BLaER1 (cell line): Measurements from ENCODE around the gene SNED1.

Experiments used
- H3K27ac ChIP-seq: shearing (Covaris generic); formaldehyde crosslinking; 2 replicates; pipeline ENCODE4 v1.8.1; 2022
- H3K27me3 ChIP-seq: shearing (Covaris generic); formaldehyde crosslinking; 2 replicates; pipeline ENCODE4 v1.8.1; 2022
- H3K36me3 ChIP-seq: shearing (Covaris generic); formaldehyde crosslinking; 2 replicates; pipeline ENCODE4 v1.8.1; 2022
- H3K4me1 ChIP-seq: shearing (Covaris generic); formaldehyde crosslinking; 2 replicates; pipeline ENCODE4 v1.8.1; 2022
- H3K4me2 ChIP-seq: shearing (Covaris generic); formaldehyde crosslinking; 2 replicates; pipeline ENCODE4 v1.8.1; 2022
- H3K4me3 ChIP-seq: shearing (Covaris generic); formaldehyde crosslinking; 2 replicates; pipeline ENCODE4 v1.8.1; 2022
- H3K9ac ChIP-seq: shearing (Covaris generic); formaldehyde crosslinking; 2 replicates; pipeline ENCODE4 v1.8.1; 2022
- H3K9me3 ChIP-seq: shearing (Covaris generic); formaldehyde crosslinking; 2 replicates; pipeline ENCODE4 v1.8.1; 2022
- H4K20me1 ChIP-seq: shearing (Covaris generic); formaldehyde crosslinking; 2 replicates; pipeline ENCODE4 v1.8.1; 2022
- Cebpa-rat ChIP-seq: shearing (Covaris generic); IDR thresholded peaks from 2 replicates; pipeline ENCODE4 v1.8.1; 2022

Gene SNED1

DNA sequence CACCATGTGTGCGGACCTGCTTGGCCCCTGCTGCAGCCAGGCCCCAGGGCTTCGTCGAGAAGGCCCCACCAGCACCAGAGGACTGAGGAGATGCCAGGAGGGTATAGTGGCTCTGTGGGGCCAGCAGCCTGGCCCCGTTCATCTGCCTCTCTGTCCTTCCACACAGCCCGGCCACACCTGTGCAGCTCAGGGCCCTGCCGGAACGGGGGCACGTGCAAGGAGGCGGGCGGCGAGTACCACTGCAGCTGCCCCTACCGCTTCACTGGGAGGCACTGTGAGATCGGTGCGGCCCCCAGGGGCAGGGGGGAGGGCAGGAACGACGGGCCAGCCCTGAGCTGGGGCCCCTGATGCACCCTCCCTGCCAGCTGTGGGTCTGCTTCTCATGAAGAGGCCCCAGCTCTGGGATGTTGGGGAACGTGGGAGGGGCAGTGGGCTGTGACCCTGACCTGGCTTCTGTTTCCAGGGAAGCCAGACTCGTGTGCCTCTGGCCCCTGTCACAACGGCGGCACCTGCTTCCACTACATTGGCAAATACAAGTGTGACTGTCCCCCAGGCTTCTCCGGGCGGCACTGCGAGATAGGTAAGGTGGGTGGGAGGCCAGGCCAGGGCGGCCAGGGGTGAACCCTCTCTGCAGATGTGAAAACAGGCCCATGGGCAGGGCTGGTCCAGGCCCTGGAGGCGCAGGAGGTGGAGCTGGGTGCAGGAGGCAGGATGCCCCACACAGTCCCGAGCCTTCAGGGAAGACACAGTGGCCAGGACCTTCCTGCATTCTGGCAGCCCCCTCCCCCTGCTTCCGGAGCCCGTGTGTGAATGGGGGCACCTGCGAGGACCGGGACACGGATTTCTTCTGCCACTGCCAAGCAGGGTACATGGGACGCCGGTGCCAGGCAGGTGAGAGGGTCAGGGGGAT is 53.4 kb downstream of the SNED1 start:
- no peak for TF ChIP-seq Cebpa-rat
- H3K36me3 ChIP-seq, result no peaks in the 10 kb centered on the region
- H3K27ac ChIP-seq, result no peak overlapping the region
- H3K4me1 ChIP-seq, result peaks cover 16% of the 10 kb centered on the region
- H3K4me2 ChIP-seq, result peak overlapping the region; percentile 63
- H3K4me3 ChIP-seq, result no peak overlapping the region
- peaks cover 9% of the 10 kb centered on the region; the same call in 1 of the 2 replicates for H4K20me1 ChIP-seq
- H3K27me3 ChIP-seq, result no peaks in the 10 kb centered on the region
- H3K9ac ChIP-seq, result no peak overlapping the region
- no peaks in the 10 kb centered on the region for H3K9me3 ChIP-seq

DNA sequence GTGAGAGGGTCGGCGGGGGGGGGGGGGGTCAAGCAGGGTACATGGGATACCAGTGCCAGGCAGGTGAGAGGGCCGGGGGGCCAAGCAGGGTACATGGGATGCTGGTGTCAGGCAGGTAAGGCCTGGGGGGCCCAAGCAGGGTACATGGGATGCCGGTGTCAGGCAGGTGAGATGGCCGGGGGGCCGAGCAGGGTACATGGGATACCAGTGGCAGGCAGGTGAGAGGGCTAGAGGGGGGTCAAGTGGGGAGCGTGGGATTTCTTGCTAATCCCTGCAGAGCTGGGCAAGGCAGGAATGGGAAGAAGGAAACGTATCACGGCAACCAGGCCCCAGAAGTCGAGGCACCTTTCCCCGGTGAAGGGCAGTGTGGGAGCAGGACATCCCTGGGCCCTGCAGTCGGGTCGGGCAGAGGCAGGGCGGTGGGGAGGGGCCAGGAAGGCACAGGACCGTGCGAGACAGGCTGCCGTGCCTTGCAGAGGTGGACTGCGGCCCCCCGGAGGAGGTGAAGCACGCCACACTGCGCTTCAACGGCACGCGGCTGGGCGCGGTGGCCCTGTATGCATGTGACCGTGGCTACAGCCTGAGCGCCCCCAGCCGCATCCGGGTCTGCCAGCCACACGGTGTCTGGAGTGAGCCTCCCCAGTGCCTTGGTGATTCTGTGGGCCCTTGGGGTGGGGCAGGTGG is 54.4 kb downstream of the SNED1 start:
- H3K27me3 ChIP-seq, result no peaks in the 10 kb centered on the region

DNA sequence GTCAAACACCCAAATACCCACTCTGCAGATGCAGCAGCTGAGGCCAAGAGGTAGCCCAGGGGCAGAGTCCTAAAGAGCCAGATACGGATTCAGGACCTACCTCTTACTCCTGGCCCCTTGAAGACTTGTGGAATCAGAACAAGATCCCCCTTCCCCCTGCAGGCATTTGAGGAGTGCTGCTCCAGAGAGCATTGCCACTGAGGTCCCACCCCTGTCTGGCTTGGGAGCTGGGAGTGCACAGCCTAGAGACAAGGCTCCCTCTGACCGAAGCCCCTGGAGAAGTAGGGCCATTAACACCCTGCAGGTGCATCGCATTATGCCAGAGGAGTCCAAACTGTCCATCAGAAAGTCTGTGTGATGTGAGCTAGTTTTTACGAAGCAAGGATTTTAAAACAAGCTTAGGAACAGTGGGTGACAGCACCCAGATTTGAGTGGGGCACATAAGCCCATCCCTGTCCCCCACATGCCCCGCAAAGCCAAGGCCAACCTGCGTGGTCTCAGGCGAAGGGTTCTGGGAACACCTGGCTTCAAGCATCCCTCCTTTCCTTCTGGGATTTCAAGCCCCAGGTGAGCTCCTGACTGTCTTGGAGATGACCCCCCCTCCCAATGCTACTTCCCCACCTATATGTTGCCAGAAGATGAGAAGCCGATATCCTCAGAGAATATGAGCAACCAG is 55.3 kb downstream of the SNED1 start:
- Histone ChIP-seq H3K27me3 (no peaks in the 10 kb centered on the region), H3K4me2 (no peak overlapping the region), H3K27ac (no peak overlapping the region), H3K4me1 (peaks cover 16% of the 10 kb centered on the region), H3K9ac (no peak overlapping the region), H3K36me3 (no peaks in the 10 kb centered on the region), H3K4me3 (no peak overlapping the region), H3K9me3 (no peaks in the 10 kb centered on the region), H4K20me1 (peaks cover 9% of the 10 kb centered on the region; the same call in 1 of the 2 replicates)
- TF ChIP-seq Cebpa-rat, result no peak

More for the DNA sequence above, 54.4 kb downstream of the SNED1 start:
- peaks cover 9% of the 10 kb centered on the region; the same call in 1 of the 2 replicates for H4K20me1 ChIP-seq
- H3K4me1 ChIP-seq, result peaks cover 16% of the 10 kb centered on the region
- no peak overlapping the region for H3K9ac ChIP-seq
- no peaks in the 10 kb centered on the region for H3K9me3 ChIP-seq
- H3K27ac ChIP-seq, result no peak overlapping the region
- H3K4me3 ChIP-seq, result no peak overlapping the region
- H3K4me2 ChIP-seq, result no peak overlapping the region
- TF ChIP-seq Cebpa-rat, result no peak
- no peaks in the 10 kb centered on the region for H3K36me3 ChIP-seq

DNA sequence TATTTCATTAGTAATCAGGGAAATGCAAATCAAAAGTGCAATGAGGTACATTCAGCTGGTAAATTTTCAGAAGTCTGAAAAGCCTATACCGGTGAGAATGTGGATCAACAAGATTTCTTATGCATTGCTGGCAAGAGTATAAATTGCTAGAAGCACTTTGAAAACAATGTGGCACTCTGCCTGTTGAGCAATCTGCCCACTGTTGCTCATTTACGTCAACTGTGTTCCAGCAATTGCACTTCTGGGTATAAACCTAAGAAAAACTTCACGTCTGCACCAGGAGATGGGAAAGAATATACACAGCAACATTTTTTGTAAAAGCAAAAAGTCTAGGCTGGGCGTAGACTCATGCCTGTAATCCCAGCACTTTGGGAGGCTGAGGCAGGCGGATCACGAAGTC is 62.9 kb downstream of the SNED1 start:
- H3K9me3 ChIP-seq, result no peaks in the 10 kb centered on the region
- H3K9ac ChIP-seq, result no peak overlapping the region
- no peaks in the 10 kb centered on the region; the same call in 1 of the 2 replicates for H3K4me1 ChIP-seq
- H3K27ac ChIP-seq, result no peak overlapping the region
- no peak for TF ChIP-seq Cebpa-rat
- H3K4me2 ChIP-seq, result no peak overlapping the region
- no peaks in the 10 kb centered on the region for H3K27me3 ChIP-seq
- no peak overlapping the region for H3K4me3 ChIP-seq
- no peaks in the 10 kb centered on the region; the same call in 1 of the 2 replicates for H4K20me1 ChIP-seq
- no peaks in the 10 kb centered on the region for H3K36me3 ChIP-seq

DNA sequence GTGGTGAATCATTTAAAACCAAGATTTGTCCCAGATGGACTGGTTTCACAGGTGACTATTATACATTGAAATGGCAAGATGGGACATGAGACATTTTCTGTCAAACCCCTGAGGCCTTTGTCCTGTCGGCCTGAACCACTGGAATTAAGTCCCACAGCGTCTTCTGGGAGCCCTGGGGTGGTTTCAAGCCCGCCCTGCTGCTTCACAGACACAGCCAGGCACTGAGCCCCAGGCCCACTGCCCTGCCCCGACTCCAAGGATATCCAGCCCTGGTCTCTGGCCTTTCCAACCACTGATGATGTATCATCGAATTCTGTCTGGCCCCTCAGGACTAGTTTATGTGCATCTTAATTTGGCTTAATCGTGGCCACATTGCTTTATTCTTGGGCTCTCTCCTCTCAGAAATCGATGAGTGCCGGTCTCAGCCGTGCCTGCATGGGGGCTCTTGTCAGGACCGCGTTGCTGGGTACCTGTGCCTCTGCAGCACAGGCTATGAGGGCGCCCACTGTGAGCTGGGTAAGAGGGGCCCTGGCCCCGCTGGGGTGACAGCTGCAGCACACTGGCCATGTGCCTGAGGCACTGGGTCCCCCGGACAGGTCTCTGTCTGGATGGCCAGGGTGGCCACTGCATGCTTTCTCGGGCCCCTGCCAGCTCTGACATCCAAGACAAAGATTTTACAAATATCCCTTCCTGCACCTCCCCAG is 64.1 kb downstream of the SNED1 start:
- no peak for TF ChIP-seq Cebpa-rat
- Histone ChIP-seq H3K4me2 (no peak overlapping the region), H3K27ac (no peak overlapping the region), H3K36me3 (no peaks in the 10 kb centered on the region), H3K27me3 (no peaks in the 10 kb centered on the region), H3K4me1 (no peaks in the 10 kb centered on the region; the same call in 1 of the 2 replicates), H4K20me1 (peaks cover 4% of the 10 kb centered on the region; the same call in 1 of the 2 replicates), H3K9ac (no peak overlapping the region), H3K4me3 (no peak overlapping the region), H3K9me3 (no peaks in the 10 kb centered on the region)

DNA sequence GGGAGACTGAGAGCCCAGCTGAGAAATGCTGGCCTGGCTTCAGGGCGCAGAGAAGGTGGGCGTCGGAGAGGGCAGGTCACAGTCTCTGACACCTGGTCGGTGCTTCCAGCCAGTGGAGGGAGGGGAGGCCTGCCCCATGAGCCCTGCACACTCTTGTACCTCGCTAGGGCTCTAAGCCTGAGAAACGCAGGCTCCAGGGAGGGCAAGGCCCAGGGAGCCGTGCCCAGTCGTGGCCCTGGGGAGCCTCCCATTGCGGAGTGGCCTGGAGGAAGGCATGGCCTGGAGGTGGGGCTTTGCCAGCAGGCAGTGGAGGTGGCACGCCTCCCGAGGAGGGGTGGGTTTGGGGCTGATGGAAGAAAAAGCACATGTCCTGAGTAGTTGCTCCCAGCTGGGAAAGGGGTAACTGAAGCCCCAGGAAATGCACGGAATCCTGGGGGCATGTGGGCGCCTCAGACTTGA is 64.7 kb downstream of the SNED1 start:
- Histone ChIP-seq H3K36me3 (no peaks in the 10 kb centered on the region), H4K20me1 (peaks cover 5% of the 10 kb centered on the region; the same call in 1 of the 2 replicates), H3K27ac (no peak overlapping the region), H3K4me2 (no peak overlapping the region), H3K9me3 (no peaks in the 10 kb centered on the region), H3K9ac (no peak overlapping the region), H3K27me3 (no peaks in the 10 kb centered on the region), H3K4me3 (no peak overlapping the region), H3K4me1 (no peaks in the 10 kb centered on the region; the same call in 1 of the 2 replicates)
- no peak for TF ChIP-seq Cebpa-rat

DNA sequence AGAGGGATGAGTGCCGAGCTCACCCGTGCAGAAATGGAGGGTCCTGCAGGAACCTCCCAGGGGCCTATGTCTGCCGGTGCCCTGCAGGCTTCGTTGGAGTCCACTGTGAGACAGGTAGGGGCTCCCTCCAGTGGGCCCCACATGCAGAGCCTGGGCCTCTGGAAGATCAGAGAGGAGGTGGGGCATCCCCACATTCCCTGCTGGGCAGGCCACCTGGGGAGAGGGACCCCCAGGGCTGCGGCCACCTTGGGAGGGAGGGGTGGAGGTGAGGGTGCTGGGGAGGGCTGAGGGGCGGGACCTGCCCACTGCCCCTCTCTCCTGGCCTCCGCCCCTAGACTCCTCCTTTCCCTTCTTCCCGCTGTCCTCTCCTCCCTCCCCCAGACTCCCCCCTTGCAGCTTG is 65.2 kb downstream of the SNED1 start:
- H3K27ac ChIP-seq, result no peak overlapping the region
- peak overlapping the region; percentile 37; the same call in 1 of the 2 replicates for H3K4me2 ChIP-seq
- no peak for TF ChIP-seq Cebpa-rat
- H4K20me1 ChIP-seq, result peaks cover 8% of the 10 kb centered on the region; the same call in 1 of the 2 replicates
- H3K9me3 ChIP-seq, result no peaks in the 10 kb centered on the region
- H3K4me1 ChIP-seq, result no peaks in the 10 kb centered on the region; the same call in 1 of the 2 replicates
- no peak overlapping the region for H3K4me3 ChIP-seq
- H3K9ac ChIP-seq, result no peak overlapping the region
- H3K36me3 ChIP-seq, result no peaks in the 10 kb centered on the region
- no peaks in the 10 kb centered on the region for H3K27me3 ChIP-seq

DNA sequence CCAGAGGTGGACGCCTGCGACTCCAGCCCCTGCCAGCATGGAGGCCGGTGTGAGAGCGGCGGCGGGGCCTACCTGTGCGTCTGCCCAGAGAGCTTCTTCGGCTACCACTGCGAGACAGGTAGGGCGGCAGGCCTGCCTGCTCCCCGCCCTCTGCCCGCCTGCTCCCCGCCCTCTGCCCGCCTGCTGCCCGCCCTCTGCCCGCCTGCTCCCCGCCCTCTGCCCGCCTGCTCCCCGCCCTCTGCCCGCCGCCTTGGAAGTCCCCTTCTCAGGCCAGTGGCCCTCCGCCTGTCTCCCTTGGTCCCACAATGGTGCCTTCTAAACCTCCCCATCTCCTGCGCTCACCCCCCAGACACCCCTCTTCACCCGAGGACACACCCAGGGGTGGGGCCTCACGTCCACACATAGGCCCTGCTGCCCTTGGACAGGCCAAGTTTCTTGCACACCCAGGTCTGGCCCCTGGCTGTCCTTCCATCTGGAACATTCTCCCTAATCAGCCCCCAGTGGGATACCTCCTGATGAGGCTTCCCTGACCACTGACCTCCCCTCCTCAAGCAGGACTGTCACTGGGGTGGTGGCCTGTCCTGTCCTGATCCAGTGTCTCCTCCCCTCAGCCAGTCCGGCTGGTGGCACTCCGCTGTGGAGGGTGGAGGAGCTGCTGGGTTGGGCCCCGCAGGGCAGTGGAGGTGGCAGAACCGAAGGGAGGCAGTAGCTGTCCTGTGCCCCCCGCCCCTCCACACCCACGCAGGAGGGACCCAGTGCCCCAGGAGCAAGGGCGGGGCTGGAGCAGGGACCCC is 65.8 kb downstream of the SNED1 start:
- no peaks in the 10 kb centered on the region for H3K27me3 ChIP-seq
- no peaks in the 10 kb centered on the region for H3K9me3 ChIP-seq
- no peak overlapping the region for H3K27ac ChIP-seq
- H4K20me1 ChIP-seq, result peaks cover 12% of the 10 kb centered on the region; the same call in 1 of the 2 replicates
- no peaks in the 10 kb centered on the region; the same call in 1 of the 2 replicates for H3K4me1 ChIP-seq
- no peaks in the 10 kb centered on the region for H3K36me3 ChIP-seq
- no peak for TF ChIP-seq Cebpa-rat
- H3K9ac ChIP-seq, result no peak overlapping the region
- H3K4me2 ChIP-seq, result peak overlapping the region; percentile 37; the same call in 1 of the 2 replicates
- no peak overlapping the region for H3K4me3 ChIP-seq
